GM18508 (cell line): ENCODE data around the gene DPYSL3.
"Not testable (repeated sequence)": the region's sequence is repeated elsewhere in the genome, so short reads cannot be mapped to it uniquely, and the experiment has no call there.

Experiments
- ATAC-seq: cut with Tn5 transposase; IDR thresholded peaks from one replicate; pipeline ENCODE4 v1.9.1; 2021; ENCODE audit warnings: moderate number of reproducible peaks; ENCODE audit not compliant: insufficient read depth, unreplicated experiment

The DPYSL3 gene

DNA sequence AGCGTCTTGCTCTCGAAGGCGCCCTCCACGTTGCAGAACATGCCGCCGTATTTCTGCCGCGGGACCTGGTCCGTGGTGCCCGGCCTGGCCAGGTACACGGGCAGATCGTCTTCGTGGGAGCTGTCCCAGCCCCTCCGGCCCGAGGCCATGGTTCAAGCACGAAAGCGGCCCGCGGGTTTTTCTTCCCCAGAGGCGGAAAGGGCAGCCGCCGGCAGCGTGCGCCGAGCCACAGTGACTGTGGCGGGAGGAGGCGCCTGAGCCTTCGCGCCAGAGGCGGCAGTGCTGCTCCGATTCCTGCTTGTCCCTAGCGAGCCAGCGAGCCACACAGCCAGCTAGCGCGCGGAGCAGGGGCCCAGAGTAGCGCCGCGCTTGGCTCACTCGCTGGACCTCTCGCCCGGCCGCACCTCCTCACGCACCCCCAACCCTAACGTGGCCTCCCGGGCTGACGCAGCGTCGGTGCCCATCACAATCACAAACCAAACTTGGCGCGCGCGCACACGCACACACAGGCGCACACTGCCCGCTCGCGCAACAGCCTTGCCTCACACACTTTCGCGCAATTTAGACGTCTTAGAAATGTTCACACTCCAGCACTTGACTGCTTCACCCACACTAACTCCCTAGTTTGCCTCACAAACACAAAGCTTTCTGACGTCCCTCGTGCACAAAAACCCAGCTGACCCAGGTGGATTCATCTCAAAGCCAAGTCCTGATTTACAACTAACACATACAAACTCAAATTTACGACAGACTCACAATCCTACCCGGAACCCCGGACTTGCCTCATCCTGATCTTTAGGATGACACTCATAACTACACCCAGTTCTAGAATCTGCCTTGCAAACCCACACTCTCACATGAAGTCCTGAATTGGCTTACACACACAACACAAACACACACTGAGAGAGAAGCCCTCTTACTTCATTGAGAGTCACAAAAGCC is at the start of gene DPYSL3:
TSS of gene DPYSL3 (minus strand) at position 359 of the 942 bp plus-strand sequence. CDS start at position 149, 210 bp downstream.
- no peak for ATAC-seq

DNA sequence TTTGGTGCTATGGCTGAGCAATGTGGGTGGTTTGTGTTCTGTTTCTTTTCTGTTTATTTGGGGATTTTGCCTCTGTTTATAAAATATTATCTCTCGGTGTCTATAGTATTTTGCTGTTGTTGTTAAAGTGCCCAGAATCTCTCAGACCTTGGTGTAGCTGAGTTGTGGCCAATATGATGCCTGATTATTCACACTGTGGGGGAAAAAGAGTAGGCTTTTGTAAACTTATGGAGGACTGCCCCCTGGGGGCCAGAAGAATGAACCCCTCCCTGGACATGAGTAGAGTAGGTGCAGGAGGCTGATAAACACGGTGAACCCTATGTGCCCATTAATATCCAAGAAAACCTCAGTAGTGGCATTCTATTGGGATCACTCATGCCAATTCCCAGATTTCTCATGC is 49.0 kb upstream of the DPYSL3 start:
- ATAC-seq, result no peak

GRCh38 chr5:147557876-147558745 is 48.2 kb upstream of the DPYSL3 start:
- no peak for ATAC-seq

- ATAC-seq, result no peak
Observed at GRCh38 chr5:147555176-147555575, 45.3 kb upstream of the DPYSL3 start.

GRCh38 chr5:147554261-147554817 is 44.5 kb upstream of the DPYSL3 start:
- no peak for ATAC-seq

DNA sequence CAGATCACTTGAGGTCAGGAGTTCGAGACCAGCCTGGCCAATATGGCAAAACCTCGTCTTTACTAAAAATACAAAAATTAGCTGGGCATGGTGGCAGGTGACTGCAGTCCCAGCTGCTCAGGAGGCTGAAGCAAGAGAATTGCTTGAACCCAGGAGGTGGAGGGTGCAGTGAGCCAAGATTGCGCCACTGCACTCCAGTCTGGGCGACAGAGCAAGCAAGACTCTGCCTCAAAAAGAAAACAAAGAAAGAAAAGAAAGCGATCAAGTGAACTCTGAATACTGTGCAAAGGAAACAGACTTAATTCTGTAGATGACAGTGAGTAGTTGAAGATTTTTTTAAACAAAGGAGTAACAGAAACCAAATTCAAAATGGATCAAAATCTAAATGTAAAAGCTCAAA is 43.9 kb upstream of the DPYSL3 start:
- not testable (repeated sequence) for ATAC-seq

- ATAC-seq, result no peak
Observed at GRCh38 chr5:147552897-147553296, 43.0 kb upstream of the DPYSL3 start.

- no peak for ATAC-seq
Observed at GRCh38 chr5:147551677-147552076, 41.8 kb upstream of the DPYSL3 start.

DNA sequence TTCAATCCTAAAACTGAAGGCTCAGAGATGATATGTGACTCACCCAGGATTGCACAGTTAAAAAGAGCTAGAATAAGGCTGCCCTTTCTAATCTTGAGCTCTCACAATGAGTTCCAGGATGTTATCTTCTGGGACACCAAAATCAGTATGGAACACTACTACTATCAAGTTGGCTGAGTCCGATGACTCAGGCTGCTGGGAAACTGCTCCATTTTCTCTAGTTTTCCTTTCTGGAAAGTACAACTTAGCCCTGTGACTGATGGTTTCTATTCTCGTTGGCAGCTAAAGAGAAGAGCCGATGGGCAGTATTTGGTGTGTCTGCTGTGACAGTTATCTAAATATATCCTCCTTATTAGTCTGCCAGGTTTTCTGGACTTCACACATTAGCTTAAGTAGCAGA is 37.9 kb upstream of the DPYSL3 start:
- ATAC-seq, result no peak

GRCh38 chr5:147544556-147544955 is 34.7 kb upstream of the DPYSL3 start:
- no peak for ATAC-seq

DNA sequence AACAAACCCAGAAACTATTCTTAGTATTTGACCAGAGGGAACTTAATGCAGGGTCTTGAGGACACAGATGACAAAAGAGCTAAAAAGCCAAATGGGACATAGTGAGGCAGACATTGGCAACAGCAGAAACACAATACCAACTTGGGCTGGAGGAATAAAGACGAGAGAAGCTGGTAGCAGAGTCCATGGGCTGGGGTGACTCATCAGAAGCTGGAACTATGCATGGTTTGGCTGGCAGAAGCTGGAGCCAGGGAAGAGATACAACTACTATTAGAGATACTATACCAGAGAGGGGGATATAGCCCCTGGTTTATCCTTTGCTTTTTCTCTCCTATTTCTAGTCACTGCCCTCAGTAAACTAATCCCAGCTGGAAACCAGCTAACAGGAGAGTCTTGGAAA is 29.2 kb upstream of the DPYSL3 start:
- no peak for ATAC-seq

GRCh38 chr5:147538236-147538635 is 28.4 kb upstream of the DPYSL3 start:
- no peak for ATAC-seq

DNA sequence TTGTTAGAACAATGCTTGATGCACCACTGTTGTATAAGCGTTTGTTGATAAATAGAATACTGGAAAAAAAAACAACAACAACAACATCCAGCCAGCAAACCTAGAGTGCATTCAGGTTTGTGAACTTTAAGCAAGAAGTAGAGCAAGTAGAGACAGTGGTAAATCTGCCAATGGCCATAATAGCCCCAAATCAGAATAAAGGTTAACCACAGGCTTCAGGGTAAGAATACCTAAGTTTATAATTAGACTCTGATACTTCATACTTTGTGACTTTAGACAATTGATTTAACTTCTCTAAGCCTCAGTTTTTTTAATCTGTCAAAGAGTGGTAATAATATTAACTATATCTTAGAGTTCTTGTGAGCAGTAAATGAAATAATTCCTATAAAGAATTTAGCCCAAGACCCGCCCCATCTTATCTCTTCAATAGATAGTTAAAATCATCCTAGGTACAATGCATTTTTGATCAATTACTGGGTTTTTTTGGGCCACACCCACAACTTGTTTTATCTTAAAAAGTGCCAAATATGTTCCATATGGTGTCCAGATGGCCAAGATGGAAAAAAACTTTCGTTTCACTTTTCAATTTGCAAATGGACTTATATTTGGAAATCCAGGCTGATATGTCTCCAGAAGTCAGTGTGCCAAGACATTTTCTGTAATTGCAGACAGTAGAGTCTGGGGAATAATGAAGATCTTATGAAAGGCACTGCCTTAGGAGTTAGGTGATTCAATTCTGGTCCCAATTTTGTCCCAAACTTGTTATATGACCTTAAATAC is 24.5 kb upstream of the DPYSL3 start:
- ATAC-seq, result no peak

- no peak for ATAC-seq
Observed at GRCh38 chr5:147532156-147532555, 22.3 kb upstream of the DPYSL3 start.

- ATAC-seq, result no peak
Observed at GRCh38 chr5:147530530-147531389, 20.9 kb upstream of the DPYSL3 start.

DNA sequence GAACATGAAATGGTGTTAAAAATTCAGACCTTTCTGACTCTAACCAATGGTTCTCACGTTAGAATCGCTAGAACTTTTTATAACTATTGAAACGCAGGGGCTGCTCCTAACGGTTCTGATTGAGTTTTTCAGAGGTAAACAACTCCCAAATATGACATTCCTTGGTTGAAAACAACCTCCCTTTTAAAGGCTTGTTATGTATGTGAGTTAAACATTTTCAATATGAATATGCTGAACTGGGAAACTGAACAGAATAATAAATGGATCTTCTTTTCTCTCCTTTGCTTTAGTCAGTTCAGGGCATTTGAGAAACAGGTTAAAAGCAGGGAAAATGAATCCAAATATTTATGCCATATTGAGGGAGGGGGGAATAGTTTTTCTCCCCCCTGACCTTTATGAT is 13.2 kb upstream of the DPYSL3 start:
- no peak for ATAC-seq

DNA sequence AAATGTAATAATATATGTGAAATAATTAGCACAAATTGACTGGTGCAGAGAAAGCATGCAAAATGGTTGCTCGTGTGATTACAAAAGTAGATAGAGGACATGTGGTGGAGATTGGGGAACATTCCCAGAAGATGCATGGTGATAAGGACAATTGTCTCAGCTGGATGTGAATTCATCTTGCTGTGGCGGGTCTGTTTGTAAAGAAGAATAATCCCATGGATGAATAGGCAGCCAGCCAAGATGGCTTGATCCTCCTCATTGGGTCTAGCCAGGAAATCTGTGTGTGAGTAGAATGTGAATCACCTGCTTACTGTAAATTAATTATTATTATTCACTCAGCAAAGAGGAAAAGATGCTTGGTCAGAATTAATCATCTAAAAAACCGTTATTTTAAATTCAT is 12.6 kb upstream of the DPYSL3 start:
- ATAC-seq, result no peak

DNA sequence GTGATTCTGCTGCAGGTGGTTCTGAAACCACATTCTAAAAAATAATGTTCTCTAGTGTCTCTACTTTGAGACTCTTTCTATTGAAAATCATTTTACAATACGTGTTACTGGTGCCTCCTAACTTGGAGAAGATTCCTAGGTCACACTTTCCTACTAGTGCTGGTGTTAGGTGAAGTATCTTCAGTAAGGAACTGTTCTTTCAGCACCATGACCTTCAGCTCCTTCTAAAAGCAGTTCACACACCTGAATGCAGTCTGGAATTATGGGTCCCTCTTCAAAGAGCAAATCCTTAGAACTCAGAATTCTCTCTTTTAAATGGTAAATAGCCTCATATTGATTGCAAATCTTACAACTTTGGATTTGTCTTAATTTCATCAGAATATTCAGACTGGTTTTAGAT is 10.6 kb upstream of the DPYSL3 start:
- ATAC-seq, result no peak

DNA sequence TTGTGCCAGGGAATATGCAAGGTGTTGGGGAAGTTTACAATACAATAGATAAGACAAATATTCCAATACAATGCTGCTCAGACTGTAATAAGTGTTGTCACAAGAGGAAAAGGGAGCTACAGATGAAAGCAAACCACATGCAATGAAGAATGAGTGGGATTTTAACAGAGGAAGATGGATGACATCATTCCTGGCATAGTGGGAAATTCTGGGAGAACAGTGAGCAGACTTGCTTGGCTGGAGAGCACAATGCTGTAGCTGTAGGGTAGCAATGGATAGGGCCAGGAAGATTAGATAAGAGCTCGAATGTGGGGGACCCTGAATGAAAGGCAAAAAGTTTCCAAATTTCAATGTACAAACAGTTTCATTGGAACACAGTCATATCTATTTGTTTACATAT is 9.5 kb upstream of the DPYSL3 start:
- ATAC-seq, result no peak
